Suppressor macrophage treated with lipopolysaccharide for 1 hour (primary cell): ENCODE data around the gene FNBP1.
"Not testable (repeated sequence)": the region's sequence is repeated elsewhere in the genome, so short reads cannot be mapped to it uniquely, and the experiment has no call there.

Experiments used
- DNase-seq, 3 donors: peaks; one replicate each; pipeline ENCODE4 v3.0.0-alpha.2; 2020 to 2022

FNBP1 gene

GRCh38 chr9:129949821-129950220 is 93.2 kb downstream of the FNBP1 start:
- DNase-seq: no peak

- not testable (repeated sequence) for DNase-seq
These were observed 94.4 kb downstream of the FNBP1 start for GRCh38 chr9:129948626-129949025.

- peak; percentile 40 to 79 (median 72) for DNase-seq
These were observed 96.6 kb downstream of the FNBP1 start for GRCh38 chr9:129946246-129946995.

GRCh38 chr9:129945314-129945713 is 97.7 kb downstream of the FNBP1 start:
- DNase-seq: peak in 2 of 3 donors; percentile 72 to 74

GRCh38 chr9:129944506-129945116 is 98.4 kb downstream of the FNBP1 start:
- DNase-seq: peak; percentile 62 to 75 (median 65)

- DNase-seq: no peak
These were observed 103.6 kb downstream of the FNBP1 start for GRCh38 chr9:129939431-129939830.

GRCh38 chr9:129938291-129938979 is 104.6 kb downstream of the FNBP1 start:
- no peak for DNase-seq

GRCh38 chr9:129937879-129938278 is 105.1 kb downstream of the FNBP1 start:
- DNase-seq: not testable (repeated sequence)

- DNase-seq: no peak
These were observed 106.8 kb downstream of the FNBP1 start for GRCh38 chr9:129936222-129936621.

- peak in 2 of 3 donors; percentile 53 to 72 for DNase-seq
These were observed 108.2 kb downstream of the FNBP1 start for GRCh38 chr9:129934780-129935179.

GRCh38 chr9:129934041-129934591 is 108.9 kb downstream of the FNBP1 start:
- peak; percentile 69 to 76 (median 75) for DNase-seq

- no peak for DNase-seq
These were observed 109.6 kb downstream of the FNBP1 start for GRCh38 chr9:129933185-129934040.

GRCh38 chr9:129932303-129933151 is 110.5 kb downstream of the FNBP1 start:
- peak; percentile 53 to 78 (median 71) for DNase-seq

- no peak for DNase-seq
These were observed 112.2 kb downstream of the FNBP1 start for GRCh38 chr9:129930743-129931142.

- DNase-seq: no peak
These were observed 113.4 kb downstream of the FNBP1 start for GRCh38 chr9:129929496-129930125.

GRCh38 chr9:129923589-129923988 is 119.4 kb downstream of the FNBP1 start:
- DNase-seq: no peak

GRCh38 chr9:129921905-129922304 is 121.1 kb downstream of the FNBP1 start:
- no peak for DNase-seq

- peak; percentile 65 to 93 (median 89) for DNase-seq
These were observed 123.1 kb downstream of the FNBP1 start for GRCh38 chr9:129919841-129920240.

- DNase-seq: peak in 2 of 3 donors; percentile 51 to 56
These were observed 123.7 kb downstream of the FNBP1 start for GRCh38 chr9:129919277-129919676.

- no peak for DNase-seq
These were observed 124.6 kb downstream of the FNBP1 start for GRCh38 chr9:129918296-129918950.
